NCI-H2196 treated with DMSO at 0.1 percent for 48 hours (cell line): Measurements from ENCODE around the gene PDE4D.
A peak's percentile ranks its signal among the peaks of the same experiment; 100 is the strongest.

ENCODE experiments used
- DNase-seq: peaks from one replicate; lab custom pipeline; 2025; ENCODE audit not compliant: unreplicated experiment; lab: John Stamatoyannopoulos, UW

PDE4D gene

DNA sequence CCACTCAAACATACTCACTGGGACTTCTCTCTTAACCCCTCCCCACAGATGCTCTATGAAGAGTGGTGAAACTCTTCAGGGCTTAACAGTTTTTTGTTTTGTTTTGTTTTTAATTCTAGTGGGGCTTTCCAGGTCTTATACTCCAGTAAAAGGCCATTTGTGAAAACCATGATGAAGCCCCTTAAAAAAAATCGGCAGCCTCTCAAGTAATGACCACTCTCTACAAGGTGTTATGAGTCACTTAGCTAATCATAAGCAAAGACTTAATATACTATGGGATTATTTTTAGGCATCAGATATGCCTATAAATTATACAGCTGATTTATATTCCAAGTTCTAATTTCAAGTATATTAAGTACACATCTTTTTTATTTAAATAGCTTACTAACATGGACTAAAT lies 702.8 kb downstream of the PDE4D start:
- DNase-seq: no peak

GRCh38 chr5:59189472-59190244 lies 703.9 kb downstream of the PDE4D start:
- no peak for DNase-seq

DNA sequence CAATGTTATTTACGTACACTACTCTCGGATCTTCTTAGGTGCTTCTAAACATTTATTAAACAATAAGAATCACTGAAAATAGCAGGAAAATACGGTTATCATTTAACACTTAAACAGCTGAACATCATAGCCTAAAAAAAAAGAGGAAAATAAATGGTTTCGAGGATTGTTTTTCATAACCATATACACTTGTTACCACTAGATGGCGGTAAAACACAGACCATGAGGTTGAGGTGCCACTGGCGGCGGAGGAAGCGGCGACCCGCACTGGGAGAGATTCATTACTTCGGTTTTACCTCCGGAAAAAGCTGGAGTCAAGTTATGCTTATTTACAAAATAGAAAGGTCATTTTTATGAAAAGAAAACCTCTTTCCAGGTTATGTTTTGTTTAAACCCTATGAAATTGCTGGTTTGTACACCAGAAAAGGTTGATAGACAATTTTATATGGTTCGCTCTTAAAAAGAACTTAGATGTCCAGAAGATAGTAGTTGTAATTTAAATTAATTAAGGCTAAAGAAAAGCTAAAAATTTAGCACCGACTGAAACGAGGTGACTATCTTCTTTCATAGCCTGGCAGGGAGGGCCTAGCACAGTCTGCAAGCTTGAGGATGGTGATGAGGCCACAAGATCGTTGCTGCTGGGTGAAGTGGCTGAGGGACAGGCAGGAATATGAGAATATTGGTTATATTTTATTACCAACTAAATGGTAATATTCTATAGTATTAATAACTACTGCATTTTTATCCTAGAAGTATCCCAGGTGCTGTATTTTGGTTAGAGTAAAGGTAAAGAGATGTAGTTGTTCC lies 704.9 kb downstream of the PDE4D start:
- peak; percentile 26 for DNase-seq

GRCh38 chr5:59187857-59188256 lies 705.7 kb downstream of the PDE4D start:
- no peak for DNase-seq

- DNase-seq: no peak
These were observed 706.9 kb downstream of the PDE4D start for GRCh38 chr5:59186623-59187022.

- DNase-seq: no peak
These were observed 707.7 kb downstream of the PDE4D start for GRCh38 chr5:59185757-59186385.

DNA sequence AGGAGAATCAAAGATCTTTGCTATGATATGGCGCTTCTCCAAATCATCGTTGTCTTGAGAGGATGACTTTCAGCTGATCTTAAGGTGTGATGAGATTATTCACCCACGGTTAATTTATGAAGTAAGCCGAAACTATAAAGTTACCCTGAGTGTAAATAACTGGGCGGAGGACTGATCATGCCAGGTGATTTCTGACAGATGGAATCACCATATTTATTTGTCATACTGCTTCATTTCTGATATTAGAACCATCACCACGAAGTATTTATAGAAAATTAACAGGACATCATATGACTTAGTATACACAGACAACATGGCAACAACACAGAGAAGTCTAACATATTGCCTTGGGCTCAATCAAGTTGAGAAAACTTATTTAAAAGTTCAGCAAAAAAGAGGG lies 708.8 kb downstream of the PDE4D start:
- no peak for DNase-seq

- DNase-seq: no peak
These were observed 710.8 kb downstream of the PDE4D start for GRCh38 chr5:59182760-59183159.

DNA sequence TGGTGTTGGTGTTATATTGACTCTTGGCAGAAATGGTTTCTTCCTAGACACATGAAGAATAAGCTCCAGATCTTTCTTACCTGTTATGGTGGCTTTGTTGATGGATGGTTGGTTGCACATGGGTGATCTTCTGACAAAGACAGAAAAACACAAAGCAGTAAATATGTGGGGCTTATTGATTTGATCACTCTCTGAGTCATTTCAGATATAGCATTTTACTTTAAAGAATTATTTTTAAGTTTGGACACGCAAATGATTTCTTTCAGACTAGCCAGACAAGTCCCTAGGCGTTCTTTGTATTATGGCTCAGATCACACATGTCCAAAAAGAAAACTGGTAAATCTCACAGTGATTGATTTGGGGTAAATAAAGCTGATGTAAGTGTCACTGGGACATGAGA lies 713.0 kb downstream of the PDE4D start:
- DNase-seq: no peak

GRCh38 chr5:59179704-59180103 lies 713.8 kb downstream of the PDE4D start:
- no peak for DNase-seq

GRCh38 chr5:59178482-59178881 lies 715.0 kb downstream of the PDE4D start:
- no peak for DNase-seq

DNA sequence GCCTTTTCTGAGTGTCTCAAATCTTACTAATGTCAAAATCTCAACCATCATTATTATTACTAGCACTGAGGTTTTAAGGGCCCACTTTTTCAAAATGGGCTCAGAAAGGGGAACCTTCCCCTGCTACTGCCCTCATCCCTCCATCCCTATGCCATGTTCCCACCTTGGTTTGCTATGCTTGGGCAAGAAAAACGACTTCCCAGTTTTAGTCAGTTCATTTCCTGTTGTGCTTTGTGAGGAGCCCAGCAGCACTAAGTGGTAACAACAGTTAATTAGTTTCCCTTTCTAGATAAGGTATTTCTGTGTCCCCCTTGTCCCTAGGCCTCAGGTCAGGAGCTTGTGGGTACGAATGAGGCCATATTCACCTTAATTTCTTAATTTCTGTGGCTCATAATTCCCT lies 715.5 kb downstream of the PDE4D start:
- no peak for DNase-seq

GRCh38 chr5:59177644-59178043 lies 715.9 kb downstream of the PDE4D start:
- no peak for DNase-seq

DNA sequence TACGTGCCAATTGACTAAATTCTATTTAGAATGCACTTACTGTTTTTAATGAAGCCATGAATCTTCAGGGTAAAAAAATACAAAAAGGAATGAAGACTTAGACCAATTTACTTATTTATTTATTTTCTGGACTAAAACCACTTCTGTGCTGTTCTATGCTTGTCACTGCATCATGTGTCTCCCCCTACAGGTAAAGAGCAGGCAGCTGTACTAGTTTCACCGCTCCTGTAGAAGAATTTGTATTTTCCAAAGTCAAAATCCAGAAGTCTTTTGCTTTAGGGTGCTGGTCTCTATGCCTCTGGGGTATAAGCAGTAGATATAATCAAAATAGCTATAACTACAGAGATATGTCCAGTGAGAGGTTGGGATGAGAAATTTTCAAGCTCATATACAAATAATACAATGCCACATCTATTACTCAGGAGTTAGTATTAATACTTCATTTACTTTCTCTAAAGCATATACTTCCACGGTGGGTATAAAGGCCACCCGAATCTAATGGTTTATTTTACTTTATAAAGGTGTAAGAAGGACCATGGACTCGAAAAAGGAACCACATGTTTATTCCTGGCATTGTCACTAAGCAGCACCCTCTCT lies 719.2 kb downstream of the PDE4D start:
- DNase-seq: peak; percentile 9

DNA sequence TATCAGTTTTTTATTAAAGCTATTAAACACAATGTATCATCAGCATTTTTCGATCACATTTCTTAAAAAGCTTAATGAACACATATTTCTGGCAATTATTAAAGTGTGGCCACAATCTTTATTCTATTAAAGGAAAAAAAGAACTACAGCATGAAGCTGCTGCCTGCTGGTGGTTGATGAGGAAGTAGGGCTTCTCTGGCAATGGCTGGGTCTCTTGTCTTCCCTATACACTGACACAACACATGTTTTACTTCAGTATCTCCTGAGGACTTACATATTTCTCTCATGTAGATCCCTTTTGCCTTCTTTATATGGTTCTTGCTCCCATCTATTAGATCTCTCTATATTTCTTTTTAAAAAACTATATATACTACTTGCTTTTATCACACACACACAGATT lies 719.9 kb downstream of the PDE4D start:
- DNase-seq: no peak

DNA sequence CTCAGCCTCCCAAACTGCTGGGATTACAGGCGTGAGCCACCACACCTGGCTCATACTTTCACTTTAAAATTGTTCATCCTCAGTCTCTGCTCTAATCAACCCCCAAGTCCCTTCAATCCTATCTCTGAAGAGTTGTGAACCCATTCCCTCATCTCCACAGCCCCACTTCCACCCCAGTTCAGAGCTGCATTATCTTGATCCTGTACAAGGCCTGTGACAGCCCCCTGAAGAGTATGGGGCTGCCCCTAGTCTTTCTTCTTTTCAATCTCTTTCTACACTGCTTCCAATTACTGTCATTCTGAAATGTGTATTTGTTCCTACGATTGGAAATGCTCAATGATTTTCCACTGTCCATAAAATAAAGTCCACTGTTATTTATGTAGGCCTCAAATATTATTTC lies 722.4 kb downstream of the PDE4D start:
- no peak for DNase-seq

GRCh38 chr5:59169768-59170150 lies 723.8 kb downstream of the PDE4D start:
- DNase-seq: no peak

- DNase-seq: no peak
These were observed 724.3 kb downstream of the PDE4D start for GRCh38 chr5:59169081-59169767.

DNA sequence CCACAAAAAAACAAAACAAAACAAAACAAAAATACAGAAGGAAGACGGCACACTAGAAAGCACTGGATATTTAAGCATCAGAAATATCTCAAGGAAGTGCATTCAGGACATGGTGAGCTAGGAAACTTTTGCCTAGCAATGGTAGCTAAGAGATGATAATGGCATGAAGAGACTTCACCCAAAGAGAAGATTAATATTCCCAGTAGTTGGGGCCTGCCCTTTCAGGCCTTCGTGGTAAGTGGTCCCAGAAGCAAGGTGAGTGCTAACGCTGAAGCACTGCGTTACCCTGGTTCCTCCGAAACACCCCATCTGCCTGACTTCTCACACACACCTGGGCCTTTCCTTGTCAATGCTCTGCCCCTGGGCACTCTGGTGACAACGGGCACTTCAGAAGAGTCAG lies 725.5 kb downstream of the PDE4D start:
- no peak for DNase-seq

- DNase-seq: no peak
These were observed 729.3 kb downstream of the PDE4D start for GRCh38 chr5:59164041-59164830.
